HG03045 (cell line): ENCODE measurements around the gene DAZ1.
"Not testable (repeated sequence)": the region's sequence is repeated elsewhere in the genome, so short reads cannot be mapped to it uniquely, and the experiment has no call there.

Source experiments
- ATAC-seq: cut with Tn5 transposase; IDR thresholded peaks from one replicate; pipeline ENCODE4 v1.9.1; 2021; ENCODE audit warnings: mild to moderate bottlenecking, moderate library complexity; ENCODE audit not compliant: unreplicated experiment

The DAZ1 gene

GRCh38 chrY:23198908-23199307 is at the start of gene DAZ1:
TSS of gene DAZ1 (minus strand) at chrY:23199008. CDS start at chrY:23198800, 208 bp downstream.
- not testable (repeated sequence) for ATAC-seq

- ATAC-seq = not testable (repeated sequence)
Observed at GRCh38 chrY:23219233-23219632, 20.4 kb upstream of the DAZ1 start, which contains the start of gene DAZ2. TSS of gene DAZ2 (plus strand) at chrY:23219533. CDS start at chrY:23219741, 208 bp downstream.

GRCh38 chrY:23210681-23211080 is 11.9 kb upstream of the DAZ1 start:
- not testable (repeated sequence) for ATAC-seq

- not testable (repeated sequence) for ATAC-seq
Observed at GRCh38 chrY:23209802-23210495, 11.1 kb upstream of the DAZ1 start.

- ATAC-seq = not testable (repeated sequence)
Observed at GRCh38 chrY:23207455-23207854, 8.6 kb upstream of the DAZ1 start.
